H9 (cell line): ENCODE results near the gene SSBP3. TPM values are rescaled to one million over a fixed set of nuclear protein-coding genes. Genes with fewer than 3 reads are reported as not detected.

Experiments
- DNase-seq: peaks from one replicate; pipeline ENCODE4 v3.0.0-alpha.2; 2017
- H2AFZ ChIP-seq: one replicate; pipeline ENCODE4 v1.6.1; 2013; ENCODE audit warnings: mild to moderate bottlenecking, low read length, control low read depth, moderate library complexity
- H2AK5ac ChIP-seq: 2 replicates; pipeline ENCODE4 v1.6.1; 2013; ENCODE audit warnings: low read length, control low read depth, mixed read lengths; ENCODE audit not compliant: insufficient read length
- H2BK120ac ChIP-seq: one replicate; pipeline ENCODE4 v1.6.1; 2013; ENCODE audit warnings: low read depth, mild to moderate bottlenecking, low read length, control low read depth, inconsistent platforms; ENCODE audit not compliant: poor library complexity, severe bottlenecking
- H2BK12ac ChIP-seq: 2 replicates; pipeline ENCODE4 v1.6.1; 2013; ENCODE audit warnings: low read length, control low read depth, mixed read lengths, low read depth; ENCODE audit not compliant: insufficient read length
- H2BK15ac ChIP-seq: 2 replicates; pipeline ENCODE4 v1.6.1; 2013; ENCODE audit warnings: low read depth, low read length, control low read depth
- H2BK20ac ChIP-seq: one replicate; pipeline ENCODE4 v1.6.1; 2013; ENCODE audit warnings: low read depth, mild to moderate bottlenecking, low read length, control low read depth, inconsistent platforms; ENCODE audit not compliant: poor library complexity, severe bottlenecking
- H2BK5ac ChIP-seq: 2 replicates; pipeline ENCODE4 v1.6.1; 2013; ENCODE audit warnings: low read length, control low read depth, mixed read lengths; ENCODE audit not compliant: insufficient read length
- H3K14ac ChIP-seq: 2 replicates; pipeline ENCODE4 v1.6.1; 2013; ENCODE audit warnings: low read length, control low read depth; ENCODE audit not compliant: insufficient read depth
- H3K18ac ChIP-seq: 2 replicates; pipeline ENCODE4 v1.6.1; 2013; ENCODE audit warnings: low read depth, mild to moderate bottlenecking, mixed read lengths, low read length, control low read depth; ENCODE audit not compliant: insufficient read length
- H3K23ac ChIP-seq: 2 replicates; pipeline ENCODE4 v1.6.1; 2013; ENCODE audit warnings: low read length, control low read depth, mixed read lengths, low read depth; ENCODE audit not compliant: insufficient read length
- H3K23me2 ChIP-seq: 2 replicates; pipeline ENCODE4 v1.6.1; 2013; ENCODE audit warnings: low read depth, mild to moderate bottlenecking, mixed read lengths, low read length, control low read depth; ENCODE audit not compliant: insufficient read length, poor library complexity, severe bottlenecking
- H3K27ac ChIP-seq: 2 replicates; pipeline ENCODE4 v1.5.1; 2013; ENCODE audit warnings: low read length, control low read depth, mixed read lengths, low read depth; ENCODE audit not compliant: insufficient read length
- H3K27me3 ChIP-seq: 2 replicates; pipeline ENCODE4 v1.6.1; 2013; ENCODE audit warnings: low read length, control low read depth, inconsistent platforms; ENCODE audit not compliant: insufficient read depth
- H3K4ac ChIP-seq: 2 replicates; pipeline ENCODE4 v1.6.1; 2013; ENCODE audit warnings: low read depth, mild to moderate bottlenecking, control low read depth, inconsistent platforms, low read length, moderate library complexity
- H3K4me1 ChIP-seq: 2 replicates; pipeline ENCODE4 v1.6.1; 2013; ENCODE audit warnings: low read length, control low read depth, inconsistent platforms; ENCODE audit not compliant: insufficient read depth
- H3K4me2 ChIP-seq: 2 replicates; pipeline ENCODE4 v1.6.1; 2013; ENCODE audit warnings: low read length, control low read depth, mixed read lengths; ENCODE audit not compliant: insufficient read length, insufficient read depth
- H3K56ac ChIP-seq: 2 replicates; pipeline ENCODE4 v1.6.1; 2013; ENCODE audit warnings: low read depth, mild to moderate bottlenecking, mixed read lengths, low read length, control low read depth; ENCODE audit not compliant: insufficient read length
- H3K79me1 ChIP-seq: 2 replicates; pipeline ENCODE4 v1.6.1; 2013; ENCODE audit warnings: low read depth, mild to moderate bottlenecking, moderate library complexity, low read length, control low read depth, inconsistent platforms; ENCODE audit not compliant: insufficient read depth, poor library complexity, severe bottlenecking
- H3K79me2 ChIP-seq: 2 replicates; pipeline ENCODE4 v1.6.1; 2013; ENCODE audit warnings: low read length, control low read depth, inconsistent platforms; ENCODE audit not compliant: insufficient read depth
- H3K9ac ChIP-seq: 2 replicates; pipeline ENCODE4 v1.6.1; 2013; ENCODE audit warnings: low read length, control low read depth, mixed read lengths; ENCODE audit not compliant: insufficient read length; ENCODE audit errors: extremely low read depth
- H3K9me3 ChIP-seq: one replicate; pipeline ENCODE4 v1.6.1; 2013; ENCODE audit warnings: low read depth, low read length, inconsistent platforms; ENCODE audit not compliant: control insufficient read depth
- H3T11ph ChIP-seq: one replicate; pipeline ENCODE4 v1.6.1; 2013; ENCODE audit warnings: mild to moderate bottlenecking, low read length, control low read depth, inconsistent platforms
- H4K20me1 ChIP-seq: one replicate; pipeline ENCODE4 v1.6.1; 2013; ENCODE audit not compliant: control insufficient read depth, insufficient read length, insufficient read depth
- H4K5ac ChIP-seq: 2 replicates; pipeline ENCODE4 v1.6.1; 2013; ENCODE audit warnings: low read depth, mild to moderate bottlenecking, mixed read lengths, low read length, control low read depth; ENCODE audit not compliant: insufficient read length
- H4K8ac ChIP-seq: replicated peaks from 2 replicates; pipeline ENCODE4 v1.6.1; 2013; ENCODE audit warnings: low read length, control low read depth, mixed read lengths, low read depth; ENCODE audit not compliant: insufficient read length
- H4K91ac ChIP-seq: 2 replicates; pipeline ENCODE4 v1.6.1; 2013; ENCODE audit warnings: low read depth, mild to moderate bottlenecking, moderate library complexity, mixed read lengths, low read length, control low read depth; ENCODE audit not compliant: insufficient read length
- H3K27ac Mint-ChIP-seq, 3 experiments: 2 replicates in 2 of 3; 3 replicates in 1 of 3; pipeline ENCODE4 v1.8.0; 2020 to 2021; ENCODE audit warnings: mixed read lengths in 3 of 3, mild to moderate bottlenecking in 1 of 3, moderate library complexity in 1 of 3
- H3K27me3 Mint-ChIP-seq: 2 replicates; pipeline ENCODE4 v1.8.0; 2021; ENCODE audit warnings: low read depth, mild to moderate bottlenecking, moderate library complexity, mixed read lengths
- H3K36me3 Mint-ChIP-seq, 3 experiments: 2 replicates in 2 of 3; 3 replicates in 1 of 3; pipeline ENCODE4 v1.8.0; 2020 to 2021; ENCODE audit warnings: low read depth in 3 of 3, mixed read lengths in 3 of 3; ENCODE audit not compliant: insufficient read depth in 1 of 3
- H3K4me1 Mint-ChIP-seq, 2 experiments: 2 replicates each; pipeline ENCODE4 v1.8.0; 2020; ENCODE audit warnings: mixed read lengths in 2 of 2
- H3K4me3 Mint-ChIP-seq, 2 experiments: 2 replicates in 1 of 2; 3 replicates in 1 of 2; pipeline ENCODE4 v1.8.0; 2020 to 2021; ENCODE audit warnings: mild to moderate bottlenecking in 2 of 2, mixed read lengths in 2 of 2, moderate library complexity in 1 of 2
- H3K9me3 Mint-ChIP-seq, 2 experiments: 2 replicates in 1 of 2; 3 replicates in 1 of 2; pipeline ENCODE4 v1.8.0; 2020; ENCODE audit warnings: mild to moderate bottlenecking in 2 of 2, mixed read lengths in 2 of 2, moderate library complexity in 1 of 2
- WGBS: extraction: QIAGEN DNeasy Blood & Tissue Kit; methylation state at CpG from one replicate; pipeline ENCODE4 v1.1.7; 2013; ENCODE audit warnings: missing lambda C conversion rate, low lambda C conversion rate, mixed read lengths; ENCODE audit not compliant: insufficient read length; ENCODE audit errors: extremely low coverage; 5-methylcytosine and 5-hydroxymethylcytosine counted together
- total RNA-seq: library from RNA; stranded (reverse); gene quantifications from 2 replicates; pipeline ENCODE4 v1.2.1, GENCODE V29; 2021
- TF ChIP-seq, protein P1 (sequence below): fragments of 200-600 bp; sonication (generic); conservative IDR thresholded peaks from 3 replicates; pipeline ENCODE4 v1.8.0; 2021; ENCODE audit warnings: antibody characterized with exemption, mild to moderate bottlenecking

The SSBP3 gene
- total RNA-seq, 1 experiment from 2014 or later = 126 TPM

DNA sequence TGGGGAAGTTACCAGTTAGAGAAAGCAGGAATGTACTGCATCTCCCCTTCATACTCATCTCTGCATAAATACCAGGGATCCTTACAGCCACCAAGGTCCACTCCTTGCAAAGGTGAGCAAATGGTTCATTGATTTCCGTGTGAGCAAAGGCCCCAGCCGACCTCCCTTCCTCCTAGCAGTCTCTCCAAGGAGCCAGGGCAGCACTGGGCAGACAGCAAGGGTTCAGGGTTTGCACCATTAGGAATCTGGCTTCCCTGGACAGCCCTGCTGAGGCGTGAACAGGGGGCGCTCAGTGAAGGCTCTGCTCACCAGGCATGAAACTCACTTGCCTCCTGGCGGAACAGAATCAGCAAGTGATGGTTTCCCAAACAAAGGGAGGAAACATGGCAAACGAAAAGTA is 140.5 kb downstream of the SSBP3 start:
- no peak overlapping the region for H3K18ac ChIP-seq

More for the DNA sequence above, 140.5 kb downstream of the SSBP3 start:
- H3K9me3 Mint-ChIP-seq = no peaks in the 10 kb centered on the region
- Histone ChIP-seq H3K79me2 (no peaks in the 10 kb centered on the region), H4K91ac (no peak overlapping the region), H2BK120ac (no peak overlapping the region), H3K23me2 (no peaks in the 10 kb centered on the region), H2BK5ac (no peak overlapping the region), H3K14ac (no peak overlapping the region), H3K56ac (no peak overlapping the region), H3K4ac (no peak overlapping the region), H3K79me1 (peaks cover 5% of the 10 kb centered on the region), H4K8ac (no peak overlapping the region), H2AFZ (no peak overlapping the region), H4K5ac (no peak overlapping the region), H3K4me2 (no peak overlapping the region), H3K27ac (no peak overlapping the region), H3K27me3 (no peaks in the 10 kb centered on the region), H2AK5ac (no peak overlapping the region), H2BK20ac (no peak overlapping the region), H3K9ac (no peak overlapping the region), H3K23ac (no peak overlapping the region), H2BK15ac (no peak overlapping the region), H3K4me1 (no peaks in the 10 kb centered on the region), H3K9me3 (no peaks in the 10 kb centered on the region), H4K20me1 (no peaks in the 10 kb centered on the region), H2BK12ac (no peak overlapping the region), H3T11ph (no peak overlapping the region)
- H3K4me1 Mint-ChIP-seq = peaks cover 3 to 4% of the 10 kb centered on the region in 2 experiments; a peak in 3 of 4 replicates
- H3K4me3 Mint-ChIP-seq = no peak overlapping the region
- DNase-seq = no peak
- no peaks in the 10 kb centered on the region for H3K27me3 Mint-ChIP-seq
- H3K36me3 Mint-ChIP-seq = peaks cover 5 to 8% (median 7%) of the 10 kb centered on the region in 3 experiments; a peak in 5 of 7 replicates
- 0 out of 7 replicates have a peak overlapping the region, but pooled peaks of 2 of the 3 experiments have one; percentile 23 to 55 for H3K27ac Mint-ChIP-seq
- no CpG with 5 or more reads among the region's 6 CpGs for WGBS
- TF ChIP-seq, protein P1, sequence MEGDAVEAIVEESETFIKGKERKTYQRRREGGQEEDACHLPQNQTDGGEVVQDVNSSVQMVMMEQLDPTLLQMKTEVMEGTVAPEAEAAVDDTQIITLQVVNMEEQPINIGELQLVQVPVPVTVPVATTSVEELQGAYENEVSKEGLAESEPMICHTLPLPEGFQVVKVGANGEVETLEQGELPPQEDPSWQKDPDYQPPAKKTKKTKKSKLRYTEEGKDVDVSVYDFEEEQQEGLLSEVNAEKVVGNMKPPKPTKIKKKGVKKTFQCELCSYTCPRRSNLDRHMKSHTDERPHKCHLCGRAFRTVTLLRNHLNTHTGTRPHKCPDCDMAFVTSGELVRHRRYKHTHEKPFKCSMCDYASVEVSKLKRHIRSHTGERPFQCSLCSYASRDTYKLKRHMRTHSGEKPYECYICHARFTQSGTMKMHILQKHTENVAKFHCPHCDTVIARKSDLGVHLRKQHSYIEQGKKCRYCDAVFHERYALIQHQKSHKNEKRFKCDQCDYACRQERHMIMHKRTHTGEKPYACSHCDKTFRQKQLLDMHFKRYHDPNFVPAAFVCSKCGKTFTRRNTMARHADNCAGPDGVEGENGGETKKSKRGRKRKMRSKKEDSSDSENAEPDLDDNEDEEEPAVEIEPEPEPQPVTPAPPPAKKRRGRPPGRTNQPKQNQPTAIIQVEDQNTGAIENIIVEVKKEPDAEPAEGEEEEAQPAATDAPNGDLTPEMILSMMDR = no peak
